Measurements from ENCODE around the gene PRDX2.

Gene PRDX2

GRCh38 chr19:12779162-12779993 is 22.2 kb downstream of the PRDX2 start:
- DNase-seq (ENCODE audit: low spot score), result peak; percentile 92

- no peak for DNase-seq (ENCODE audit: low spot score)
Observed at GRCh38 chr19:12778905-12779161, 22.8 kb downstream of the PRDX2 start.

- peak; percentile 84 for DNase-seq (ENCODE audit: low spot score)
Observed at GRCh38 chr19:12778017-12778904, 23.3 kb downstream of the PRDX2 start.

GRCh38 chr19:12777217-12778016 is 24.2 kb downstream of the PRDX2 start:
- DNase-seq (ENCODE audit: low spot score), result peak; percentile 89

- DNase-seq (ENCODE audit: low spot score), result no peak
Observed at GRCh38 chr19:12774588-12775555, 26.7 kb downstream of the PRDX2 start, which contains the start of gene HOOK2. Gene HOOK2 (minus strand): TSS chr19:12775552. CDS start chr19:12775449, 103 bp downstream.

GRCh38 chr19:12773571-12773970 is 28.0 kb downstream of the PRDX2 start:
- no peak for DNase-seq (ENCODE audit: low spot score)

- no peak for DNase-seq (ENCODE audit: low spot score)
Observed at GRCh38 chr19:12772323-12772722, 29.3 kb downstream of the PRDX2 start.

- no peak for DNase-seq (ENCODE audit: low spot score)
Observed at GRCh38 chr19:12770922-12771321, 30.7 kb downstream of the PRDX2 start.

GRCh38 chr19:12769689-12770088 is 31.9 kb downstream of the PRDX2 start:
- no peak for DNase-seq (ENCODE audit: low spot score)

- no peak for DNase-seq (ENCODE audit: low spot score)
Observed at GRCh38 chr19:12767666-12768065, 33.9 kb downstream of the PRDX2 start.

- no peak for DNase-seq (ENCODE audit: low spot score)
Observed at GRCh38 chr19:12767150-12767549, 34.5 kb downstream of the PRDX2 start.

GRCh38 chr19:12766051-12766521 is 35.5 kb downstream of the PRDX2 start:
- DNase-seq (ENCODE audit: low spot score), result peak; percentile 91

- DNase-seq (ENCODE audit: low spot score), result no peak
Observed at GRCh38 chr19:12764698-12765097, 36.9 kb downstream of the PRDX2 start.

- DNase-seq (ENCODE audit: low spot score), result no peak
Observed at GRCh38 chr19:12763100-12763499, 38.5 kb downstream of the PRDX2 start.

GRCh38 chr19:12759686-12760085 is 41.9 kb downstream of the PRDX2 start:
- no peak for DNase-seq (ENCODE audit: low spot score)

GRCh38 chr19:12757544-12758274 is 43.9 kb downstream of the PRDX2 start:
- peak; percentile 78 for DNase-seq (ENCODE audit: low spot score)

- no peak for DNase-seq (ENCODE audit: low spot score)
Observed at GRCh38 chr19:12756150-12756883, 45.3 kb downstream of the PRDX2 start.

GRCh38 chr19:12754465-12755196 is 47.0 kb downstream of the PRDX2 start:
- DNase-seq (ENCODE audit: low spot score), result no peak

Measured in left forelimb (tissue), 1 donor.